DOHH2 (cell line): ENCODE measurements around the gene RGL3.

Experiments used
- CTCF ChIP-seq: fragments of 200-600 bp; sonication (generic); IDR thresholded peaks from one replicate; pipeline ENCODE4 v1.5.1; 2014; ENCODE audit warnings: antibody characterized with exemption, mild to moderate bottlenecking, low read depth, low read length; ENCODE audit not compliant: poor library complexity, severe bottlenecking
- EZH2phosphoT487 ChIP-seq: fragments of 200-600 bp; sonication (generic); IDR thresholded peaks from 2 replicates; pipeline ENCODE4 v1.6.1; 2017; ENCODE audit warnings: borderline replicate concordance, mild to moderate bottlenecking, antibody characterized with exemption, low read length, moderate library complexity, mixed read lengths

- no peak for TF ChIP-seq CTCF
- no peak for TF ChIP-seq EZH2phosphoT487
Measured at GRCh38 chr19:11356676-11357550, 62.2 kb downstream of the RGL3 start.
